Sigmoid colon (tissue), 3 donors: ENCODE measurements around the gene MRI1.

Experiments
- CTCF ChIP-seq, 4 experiments: fragments of 450-650 bp in 3 of 4; fragments of 200-600 bp in 1 of 4; IDR thresholded peaks; one replicate each; pipeline ENCODE4 v1.5.1; 2016 to 2019; ENCODE audit warnings: antibody characterized with exemption in 4 of 4, mild to moderate bottlenecking in 3 of 4, moderate library complexity in 2 of 4
- POLR2A ChIP-seq, 2 donors: fragments of 450-650 bp; IDR thresholded peaks; one replicate each; pipeline ENCODE4 v1.6.1; 2016; ENCODE audit warnings: antibody characterized with exemption in 2 of 2, mild to moderate bottlenecking in 2 of 2, moderate library complexity in 2 of 2

- TF ChIP-seq POLR2A (IDR thresholded peaks at IDR 0.05) (no peak), CTCF (IDR thresholded peaks at IDR 0.05) (no peak)
Observed at GRCh38 chr19:13788991-13789390, 24.7 kb downstream of the MRI1 start.
